Inflammatory macrophage (primary cell): Measurements from ENCODE around the gene CYP2W1.

ENCODE experiments used
- DNase-seq, 2 donors: peaks; one replicate each; pipeline ENCODE4 v3.0.0-alpha.2; 2020 to 2022

The CYP2W1 gene

GRCh38 chr7:967361-968082, 15.5 kb upstream of the CYP2W1 start:
- no peak for DNase-seq

GRCh38 chr7:968205-969105, 14.5 kb upstream of the CYP2W1 start:
- peak; percentile 26 to 36 for DNase-seq

GRCh38 chr7:969403-969802, 13.6 kb upstream of the CYP2W1 start:
- no peak for DNase-seq

- no peak for DNase-seq
Measured at GRCh38 chr7:970744-971143, 12.2 kb upstream of the CYP2W1 start.

GRCh38 chr7:972110-972509, 10.9 kb upstream of the CYP2W1 start:
- no peak for DNase-seq

- no peak for DNase-seq
Measured at GRCh38 chr7:972676-973309, 10.2 kb upstream of the CYP2W1 start.

- DNase-seq: no peak
Measured at GRCh38 chr7:973312-973711, 9.7 kb upstream of the CYP2W1 start.

GRCh38 chr7:974172-974571, 8.8 kb upstream of the CYP2W1 start:
- peak; percentile 33 to 39 for DNase-seq

GRCh38 chr7:974820-975681, 7.9 kb upstream of the CYP2W1 start, which contains the start of gene COX19:
Gene COX19 (minus strand): TSS chr7:975549. CDS start chr7:975509, 40 bp downstream.
- peak; percentile 89 to 92 for DNase-seq

- DNase-seq: no peak
Measured at GRCh38 chr7:975702-976473, 7.1 kb upstream of the CYP2W1 start.

GRCh38 chr7:976901-977325, 6.1 kb upstream of the CYP2W1 start:
- no peak for DNase-seq

GRCh38 chr7:977326-978048, 5.5 kb upstream of the CYP2W1 start:
- peak in 1 of 2 donors; percentile 12 for DNase-seq

GRCh38 chr7:978049-978346, 5.0 kb upstream of the CYP2W1 start:
- no peak for DNase-seq

GRCh38 chr7:978416-979091, 4.4 kb upstream of the CYP2W1 start:
- no peak for DNase-seq

GRCh38 chr7:979151-979550, 3.8 kb upstream of the CYP2W1 start:
- DNase-seq: no peak

GRCh38 chr7:979886-980571, 3.0 kb upstream of the CYP2W1 start:
- DNase-seq: no peak

GRCh38 chr7:981793-982510, 1.0 kb upstream of the CYP2W1 start:
- DNase-seq: no peak

GRCh38 chr7:982511-983003, 424 bp upstream of the CYP2W1 start:
- no peak for DNase-seq

GRCh38 chr7:983616-984071, 663 bp downstream of the CYP2W1 start:
- no peak for DNase-seq
